Measurements from ENCODE around the gene GARIN1A. TPM values are rescaled to one million over a fixed set of nuclear protein-coding genes. Genes with fewer than 3 reads are reported as not detected.
"Not testable (repeated sequence)": the region's sequence is repeated elsewhere in the genome, so short reads cannot be mapped to it uniquely, and the experiment has no call there.

The GARIN1A gene
- polyA plus RNA-seq, 1 donor from 2014 or later: 2.8 TPM

GRCh38 chr7:128646877-128647276 is 25.2 kb upstream of the GARIN1A start:
- not testable (repeated sequence) for H3K4me2 ChIP-seq (ENCODE audit: low read length); H3K9me2 ChIP-seq (ENCODE audit: insufficient read depth, low read length); H3K27ac ChIP-seq (ENCODE audit: low read length); H3K36me3 ChIP-seq (ENCODE audit: insufficient read depth, low read length); H3K27me3 ChIP-seq (ENCODE audit: insufficient read depth, low read depth, low read length); H3K9ac ChIP-seq (ENCODE audit: low read length); H4K20me1 ChIP-seq (ENCODE audit: insufficient read depth); H3K9me3 ChIP-seq (ENCODE audit: low read length); H3K4me3 ChIP-seq (ENCODE audit: low read length); H3K79me2 ChIP-seq (replicated peaks; ENCODE audit: insufficient read depth, low read length); H3F3A ChIP-seq (ENCODE audit: insufficient read depth, low read length, poor library complexity, severe bottlenecking); H2AFZ ChIP-seq (ENCODE audit: low read depth, low read length)

GRCh38 chr7:128651096-128651495 is 21.0 kb upstream of the GARIN1A start:
- not testable (repeated sequence) for H3K9me3 ChIP-seq (ENCODE audit: low read length); H3K4me3 ChIP-seq (ENCODE audit: low read length); H3K4me2 ChIP-seq (ENCODE audit: low read length); H3K36me3 ChIP-seq (ENCODE audit: insufficient read depth, low read length); H3F3A ChIP-seq (ENCODE audit: insufficient read depth, low read length, poor library complexity, severe bottlenecking); H3K27ac ChIP-seq (ENCODE audit: low read length); H3K9ac ChIP-seq (ENCODE audit: low read length); H3K9me2 ChIP-seq (ENCODE audit: insufficient read depth, low read length); H4K20me1 ChIP-seq (ENCODE audit: insufficient read depth); H2AFZ ChIP-seq (ENCODE audit: low read depth, low read length); H3K79me2 ChIP-seq (replicated peaks; ENCODE audit: insufficient read depth, low read length); H3K27me3 ChIP-seq (ENCODE audit: insufficient read depth, low read depth, low read length)

GRCh38 chr7:128652606-128653005 is 19.5 kb upstream of the GARIN1A start:
- not testable (repeated sequence) for H3K27me3 ChIP-seq (ENCODE audit: insufficient read depth, low read depth, low read length); H3K4me2 ChIP-seq (ENCODE audit: low read length); H3F3A ChIP-seq (ENCODE audit: insufficient read depth, low read length, poor library complexity, severe bottlenecking); H2AFZ ChIP-seq (ENCODE audit: low read depth, low read length); H3K4me3 ChIP-seq (ENCODE audit: low read length); H3K9me2 ChIP-seq (ENCODE audit: insufficient read depth, low read length); H3K79me2 ChIP-seq (replicated peaks; ENCODE audit: insufficient read depth, low read length); H3K27ac ChIP-seq (ENCODE audit: low read length); H4K20me1 ChIP-seq (ENCODE audit: insufficient read depth); H3K36me3 ChIP-seq (ENCODE audit: insufficient read depth, low read length); H3K9me3 ChIP-seq (ENCODE audit: low read length); H3K9ac ChIP-seq (ENCODE audit: low read length)

- not testable (repeated sequence) for H3K4me2 ChIP-seq (ENCODE audit: low read length); H4K20me1 ChIP-seq (ENCODE audit: insufficient read depth); H3K36me3 ChIP-seq (ENCODE audit: insufficient read depth, low read length); H2AFZ ChIP-seq (ENCODE audit: low read depth, low read length); H3F3A ChIP-seq (ENCODE audit: insufficient read depth, low read length, poor library complexity, severe bottlenecking); H3K9me2 ChIP-seq (ENCODE audit: insufficient read depth, low read length); H3K27ac ChIP-seq (ENCODE audit: low read length); H3K9me3 ChIP-seq (ENCODE audit: low read length); H3K9ac ChIP-seq (ENCODE audit: low read length); H3K79me2 ChIP-seq (replicated peaks; ENCODE audit: insufficient read depth, low read length); H3K4me3 ChIP-seq (ENCODE audit: low read length); H3K27me3 ChIP-seq (ENCODE audit: insufficient read depth, low read depth, low read length)
These were observed 18.9 kb upstream of the GARIN1A start for GRCh38 chr7:128653197-128653596.

- H3K27me3 ChIP-seq (ENCODE audit: insufficient read depth, low read depth, low read length); H3K4me3 ChIP-seq (ENCODE audit: low read length); H3K9ac ChIP-seq (ENCODE audit: low read length); H3K36me3 ChIP-seq (ENCODE audit: insufficient read depth, low read length); H3K9me2 ChIP-seq (ENCODE audit: insufficient read depth, low read length); H3F3A ChIP-seq (ENCODE audit: insufficient read depth, low read length, poor library complexity, severe bottlenecking); H3K27ac ChIP-seq (ENCODE audit: low read length); H3K79me2 ChIP-seq (replicated peaks; ENCODE audit: insufficient read depth, low read length); H3K9me3 ChIP-seq (ENCODE audit: low read length); H3K4me2 ChIP-seq (ENCODE audit: low read length); H2AFZ ChIP-seq (ENCODE audit: low read depth, low read length); H4K20me1 ChIP-seq (ENCODE audit: insufficient read depth): not testable (repeated sequence)
These were observed 18.0 kb upstream of the GARIN1A start for GRCh38 chr7:128654080-128654479.

GRCh38 chr7:128654501-128654900 is 17.6 kb upstream of the GARIN1A start:
- not testable (repeated sequence) for H3K27me3 ChIP-seq (ENCODE audit: insufficient read depth, low read depth, low read length); H3K27ac ChIP-seq (ENCODE audit: low read length); H3K9me2 ChIP-seq (ENCODE audit: insufficient read depth, low read length)

GRCh38 chr7:128658428-128658827 is 13.7 kb upstream of the GARIN1A start:
- not testable (repeated sequence) for H2AFZ ChIP-seq (ENCODE audit: low read depth, low read length); H3K27ac ChIP-seq (ENCODE audit: low read length); H3K4me2 ChIP-seq (ENCODE audit: low read length); H3K27me3 ChIP-seq (ENCODE audit: insufficient read depth, low read depth, low read length); H3K9me3 ChIP-seq (ENCODE audit: low read length); H3K36me3 ChIP-seq (ENCODE audit: insufficient read depth, low read length); H3K4me3 ChIP-seq (ENCODE audit: low read length); H3F3A ChIP-seq (ENCODE audit: insufficient read depth, low read length, poor library complexity, severe bottlenecking); H4K20me1 ChIP-seq (ENCODE audit: insufficient read depth); H3K9ac ChIP-seq (ENCODE audit: low read length); H3K79me2 ChIP-seq (replicated peaks; ENCODE audit: insufficient read depth, low read length); H3K9me2 ChIP-seq (ENCODE audit: insufficient read depth, low read length)

More at GRCh38 chr7:128654501-128654900, 17.6 kb upstream of the GARIN1A start:
- H3F3A ChIP-seq (ENCODE audit: insufficient read depth, low read length, poor library complexity, severe bottlenecking); H4K20me1 ChIP-seq (ENCODE audit: insufficient read depth); H3K79me2 ChIP-seq (replicated peaks; ENCODE audit: insufficient read depth, low read length); H3K36me3 ChIP-seq (ENCODE audit: insufficient read depth, low read length); H3K4me2 ChIP-seq (ENCODE audit: low read length); H3K4me3 ChIP-seq (ENCODE audit: low read length); H2AFZ ChIP-seq (ENCODE audit: low read depth, low read length); H3K9me3 ChIP-seq (ENCODE audit: low read length); H3K9ac ChIP-seq (ENCODE audit: low read length): not testable (repeated sequence)

Measured in neural cell (in vitro differentiated cells).